ENCODE data around the gene TBC1D10B.
"Not testable (repeated sequence)": the region's sequence is repeated elsewhere in the genome, so short reads cannot be mapped to it uniquely, and the experiment has no call there.

The TBC1D10B gene

GRCh38 chr16:30397776-30398660, 27.7 kb upstream of the TBC1D10B start:
- no peak for DNase-seq (ENCODE audit: low read depth in 3 of 3)

GRCh38 chr16:30397056-30397455, 26.8 kb upstream of the TBC1D10B start:
- DNase-seq (ENCODE audit: low read depth in 3 of 3), result no peak

- DNase-seq (ENCODE audit: low read depth in 3 of 3), result not testable (repeated sequence)
These were observed 26.3 kb upstream of the TBC1D10B start for GRCh38 chr16:30396627-30397026.

- no peak for DNase-seq (ENCODE audit: low read depth in 3 of 3)
These were observed 25.8 kb upstream of the TBC1D10B start for GRCh38 chr16:30395992-30396585.

- peak in 1 of 3 experiments; percentile 59 for DNase-seq (ENCODE audit: low read depth in 3 of 3)
These were observed 25.1 kb upstream of the TBC1D10B start, which contains the start of gene ZNF48 for GRCh38 chr16:30395155-30395991. Gene ZNF48 (plus strand): TSS chr16:30395420. CDS start chr16:30395795, 375 bp downstream.

- no peak for DNase-seq (ENCODE audit: low read depth in 3 of 3)
These were observed 24.4 kb upstream of the TBC1D10B start for GRCh38 chr16:30394592-30395154.

GRCh38 chr16:30383521-30383920, 13.2 kb upstream of the TBC1D10B start:
- no peak for DNase-seq (ENCODE audit: low read depth in 3 of 3)

GRCh38 chr16:30382111-30382881, 12.0 kb upstream of the TBC1D10B start, which contains the start of gene SEPTIN1:
Gene SEPTIN1 (minus strand): TSS chr16:30382561. CDS start chr16:30382542, 19 bp downstream.
- DNase-seq (ENCODE audit: low read depth in 3 of 3), result peak; percentile 50 to 63 (median 51)

- DNase-seq (ENCODE audit: low read depth in 3 of 3), result no peak
These were observed 11.2 kb upstream of the TBC1D10B start for GRCh38 chr16:30381291-30382041.

- DNase-seq (ENCODE audit: low read depth in 3 of 3), result no peak
These were observed 10.5 kb upstream of the TBC1D10B start for GRCh38 chr16:30380803-30381208.

GRCh38 chr16:30380072-30380802, 9.9 kb upstream of the TBC1D10B start:
- no peak for DNase-seq (ENCODE audit: low read depth in 3 of 3)

GRCh38 chr16:30379158-30379783, 9.0 kb upstream of the TBC1D10B start:
- no peak for DNase-seq (ENCODE audit: low read depth in 3 of 3)

- peak; percentile 98 to 99 (median 98) for DNase-seq (ENCODE audit: low read depth in 3 of 3)
These were observed 8.2 kb upstream of the TBC1D10B start for GRCh38 chr16:30378236-30379157.

- DNase-seq (ENCODE audit: low read depth in 3 of 3), result peak; percentile 75 to 86 (median 82)
These were observed 7.5 kb upstream of the TBC1D10B start for GRCh38 chr16:30377812-30378235.

- no peak for DNase-seq (ENCODE audit: low read depth in 3 of 3)
These were observed 6.9 kb upstream of the TBC1D10B start for GRCh38 chr16:30377050-30377811.

GRCh38 chr16:30376461-30376902, 6.2 kb upstream of the TBC1D10B start:
- DNase-seq (ENCODE audit: low read depth in 3 of 3), result no peak

- DNase-seq (ENCODE audit: low read depth in 3 of 3), result no peak
These were observed 5.6 kb upstream of the TBC1D10B start for GRCh38 chr16:30375864-30376263.

All from stimulated activated CD4-positive, alpha-beta T cell treated with anti-CD3 and anti-CD28 coated beads, TNF-alpha, amount 100 ng/mL, for 4 hours (primary cell).